Measurements from ENCODE around the gene MRPL18. TPM values are rescaled to one million over a fixed set of nuclear protein-coding genes. Genes with fewer than 3 reads are reported as not detected.

The MRPL18 gene
- total and polyA plus RNA-seq, 9 donors: 66.7 to 80.2 (median 74.6) TPM

DNA sequence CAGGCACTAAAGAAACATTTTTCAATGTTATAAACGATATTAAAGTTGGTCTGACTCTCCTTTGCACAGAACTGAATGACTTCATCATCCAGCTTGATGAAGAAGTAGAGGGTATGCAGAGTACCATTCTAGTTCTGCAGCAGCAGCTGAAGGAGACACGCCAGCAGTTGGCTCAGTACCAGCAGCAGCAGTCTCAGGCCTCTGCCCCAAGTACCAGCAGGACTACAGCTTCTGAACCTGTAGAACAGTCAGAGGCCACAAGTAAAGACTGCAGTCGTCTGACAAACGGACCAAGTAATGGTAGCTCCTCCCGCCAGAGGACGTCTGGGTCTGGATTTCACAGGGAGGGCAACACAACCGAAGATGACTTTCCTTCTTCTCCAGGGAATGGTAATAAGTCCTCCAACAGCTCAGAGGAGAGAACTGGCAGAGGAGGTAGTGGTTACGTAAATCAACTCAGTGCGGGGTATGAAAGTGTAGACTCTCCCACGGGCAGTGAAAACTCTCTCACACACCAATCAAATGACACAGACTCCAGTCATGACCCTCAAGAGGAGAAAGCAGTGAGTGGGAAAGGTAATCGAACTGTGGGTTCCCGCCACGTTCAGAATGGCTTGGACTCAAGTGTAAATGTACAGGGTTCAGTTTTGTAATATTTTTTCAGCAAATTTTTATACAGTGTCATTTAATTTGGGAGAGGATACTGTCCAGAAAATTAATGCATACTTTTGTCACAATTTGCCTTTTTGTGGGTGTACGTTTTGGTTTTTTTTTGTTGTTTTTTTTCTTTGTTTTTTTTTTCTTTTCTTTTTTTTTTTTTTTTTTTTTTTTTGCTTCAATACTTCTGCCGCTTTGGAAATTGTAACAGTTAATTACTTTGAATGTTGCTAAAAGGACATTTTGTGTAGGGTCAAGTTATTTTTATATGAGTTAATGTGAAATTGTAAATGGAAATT, 35.0 kb upstream of the MRPL18 start:
- Histone ChIP-seq H3K4me3 (ENCODE audit: low read length) (no peak overlapping the region), H3K36me3 (ENCODE audit: control insufficient read depth, insufficient read depth, low read length) (peaks cover 33% of the 10 kb centered on the region), H3K27ac (ENCODE audit: low read length) (no peak overlapping the region), H3K9me3 (replicated peaks; ENCODE audit: control insufficient read depth, low read depth, low read length) (no peaks in the 10 kb centered on the region), H3K4me1 (ENCODE audit: control insufficient read depth, insufficient read depth, low read length) (no peaks in the 10 kb centered on the region), H3K27me3 (ENCODE audit: control insufficient read depth, insufficient read depth, low read length) (no peaks in the 10 kb centered on the region)
- WGBS (ENCODE audit: insufficient coverage): 59% methylated on average over 5 of the region's 15 CpGs
- DNase-seq: peak; percentile 21

DNA sequence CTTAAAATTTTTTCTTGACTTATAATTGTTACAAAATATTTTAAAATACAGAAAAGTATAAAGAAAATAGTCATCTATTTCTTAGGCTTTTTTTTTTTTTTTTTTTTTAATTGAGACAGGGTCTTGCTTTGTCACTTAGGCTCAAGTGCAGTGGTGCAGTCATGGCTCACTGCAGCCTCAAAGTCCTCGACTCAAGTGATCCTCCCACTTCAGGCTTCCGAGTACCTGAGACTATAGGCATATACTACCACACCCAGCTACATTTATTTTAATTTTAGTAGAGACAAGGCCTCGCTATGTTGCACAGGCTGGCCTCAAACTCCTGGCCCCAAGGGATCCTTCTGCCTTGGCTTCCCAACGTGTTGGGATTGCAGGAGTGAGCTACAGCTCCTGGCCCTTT, 33.8 kb upstream of the MRPL18 start:
- Histone ChIP-seq H3K36me3 (ENCODE audit: control insufficient read depth, insufficient read depth, low read length) (peaks cover 32% of the 10 kb centered on the region), H3K9me3 (replicated peaks; ENCODE audit: control insufficient read depth, low read depth, low read length) (no peaks in the 10 kb centered on the region), H3K4me3 (ENCODE audit: low read length) (no peak overlapping the region), H3K27me3 (ENCODE audit: control insufficient read depth, insufficient read depth, low read length) (no peaks in the 10 kb centered on the region), H3K27ac (ENCODE audit: low read length) (no peak overlapping the region), H3K4me1 (ENCODE audit: control insufficient read depth, insufficient read depth, low read length) (peaks cover 4% of the 10 kb centered on the region)
- WGBS (ENCODE audit: insufficient coverage): 76% methylated on average over 2 of the region's 4 CpGs
- no peak for DNase-seq

DNA sequence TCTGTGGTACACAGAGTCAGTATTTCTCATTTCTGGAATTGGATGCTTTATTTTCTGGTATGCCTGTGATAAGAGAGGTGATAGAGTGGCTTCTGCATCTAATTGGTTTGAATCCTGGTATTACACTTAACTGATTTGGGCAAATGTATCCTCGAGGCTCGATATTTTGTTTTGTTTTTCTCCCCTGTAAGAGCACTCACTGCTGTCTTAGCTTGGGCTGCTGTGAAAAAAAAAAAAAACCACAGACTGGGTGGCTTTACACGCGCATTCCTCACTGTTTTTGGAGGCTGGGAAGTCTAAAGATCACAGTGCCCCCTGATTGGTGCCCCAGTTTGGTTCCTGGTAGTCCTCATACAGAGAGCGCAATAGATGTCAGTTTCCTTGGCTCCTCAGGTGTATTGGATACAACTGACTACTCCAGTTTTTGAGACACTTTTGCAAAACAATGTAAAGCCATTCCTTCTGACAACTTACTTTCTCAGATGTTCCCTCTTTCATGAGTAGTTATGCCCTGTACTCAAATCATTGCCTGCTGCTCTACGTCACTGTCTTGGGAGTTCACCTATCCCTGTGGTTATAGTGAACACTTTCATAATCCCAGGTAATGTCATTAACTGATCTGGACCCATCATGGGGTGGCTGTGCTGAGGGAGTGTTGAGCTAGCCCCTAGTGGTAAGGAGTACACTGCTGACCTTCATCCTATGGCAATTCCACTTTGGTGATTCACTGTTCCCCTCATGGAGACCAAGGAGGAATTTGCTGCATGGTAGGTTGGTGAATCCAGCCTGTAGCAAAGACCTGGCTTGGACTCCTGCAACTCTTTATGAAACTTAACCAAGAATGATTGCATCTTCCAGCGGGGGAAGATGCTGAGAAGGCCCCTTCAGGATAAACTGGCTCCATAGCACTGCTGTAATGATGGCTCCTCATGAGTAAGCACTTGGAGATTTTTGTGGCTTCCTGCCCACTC, 32.0 kb upstream of the MRPL18 start:
- H3K4me3 ChIP-seq (ENCODE audit: low read length): no peak overlapping the region
- H3K4me1 ChIP-seq (ENCODE audit: control insufficient read depth, insufficient read depth, low read length): peaks cover 10% of the 10 kb centered on the region
- H3K27ac ChIP-seq (ENCODE audit: low read length): no peak overlapping the region
- H3K27me3 ChIP-seq (ENCODE audit: control insufficient read depth, insufficient read depth, low read length): no peaks in the 10 kb centered on the region
- WGBS (ENCODE audit: insufficient coverage): 100% methylated on average over 4 of the region's 7 CpGs
- DNase-seq: no peak
- H3K36me3 ChIP-seq (ENCODE audit: control insufficient read depth, insufficient read depth, low read length): peaks cover 28% of the 10 kb centered on the region
- H3K9me3 ChIP-seq (replicated peaks; ENCODE audit: control insufficient read depth, low read depth, low read length): no peaks in the 10 kb centered on the region

DNA sequence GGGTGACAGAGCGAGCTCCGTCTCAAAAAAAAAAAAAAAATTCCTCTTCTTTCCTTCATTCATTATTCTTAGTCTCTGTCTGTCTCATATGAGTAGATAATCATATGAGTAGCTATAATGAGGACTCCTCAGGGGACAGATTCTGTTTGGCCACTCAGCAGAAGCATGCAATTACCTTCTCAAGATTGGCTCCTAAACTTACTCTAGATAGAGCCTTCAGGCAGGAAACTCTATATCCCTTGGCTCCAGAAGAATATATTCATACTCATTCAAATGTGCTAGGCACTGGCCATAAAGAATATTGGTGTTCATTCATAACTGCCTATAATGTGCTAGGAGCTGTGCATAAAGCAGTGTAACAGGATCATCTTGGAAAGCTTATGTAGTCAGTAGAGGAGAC, 30.6 kb upstream of the MRPL18 start:
- WGBS (ENCODE audit: insufficient coverage): no CpG with 5 or more reads among the region's 2 CpGs
- no peaks in the 10 kb centered on the region for H3K27me3 ChIP-seq (ENCODE audit: control insufficient read depth, insufficient read depth, low read length)

DNA sequence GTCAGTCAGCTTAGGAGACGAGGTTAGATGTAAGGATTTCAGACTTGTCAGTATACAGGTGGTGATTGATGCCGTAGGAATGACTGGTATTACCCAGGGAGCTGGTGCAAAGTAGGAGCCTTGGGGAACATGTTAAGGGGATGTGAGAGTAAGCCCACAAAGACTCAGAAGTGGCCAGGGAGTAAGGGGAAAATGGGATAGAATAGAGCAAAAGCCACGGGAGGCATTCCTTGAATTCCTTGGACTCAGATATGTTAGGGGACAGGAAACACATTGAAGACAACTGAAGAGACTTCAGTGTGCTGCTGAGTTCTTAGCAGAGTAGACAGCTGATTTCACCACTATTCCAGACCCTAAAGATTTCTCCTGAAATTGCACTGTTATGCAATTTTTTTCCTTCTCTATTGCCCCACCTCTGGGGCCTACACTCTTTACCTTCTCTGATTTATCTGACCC, 29.6 kb upstream of the MRPL18 start:
- Histone ChIP-seq H3K4me3 (ENCODE audit: low read length) (no peak overlapping the region), H3K27me3 (ENCODE audit: control insufficient read depth, insufficient read depth, low read length) (no peaks in the 10 kb centered on the region), H3K4me1 (ENCODE audit: control insufficient read depth, insufficient read depth, low read length) (peaks cover 10% of the 10 kb centered on the region), H3K36me3 (ENCODE audit: control insufficient read depth, insufficient read depth, low read length) (peaks cover 33% of the 10 kb centered on the region), H3K27ac (ENCODE audit: low read length) (no peak overlapping the region), H3K9me3 (replicated peaks; ENCODE audit: control insufficient read depth, low read depth, low read length) (no peaks in the 10 kb centered on the region)
- no peak for DNase-seq
- WGBS (ENCODE audit: insufficient coverage): 41% methylated on average over 3 of the region's 3 CpGs

More for the DNA sequence above, 30.6 kb upstream of the MRPL18 start:
- H3K27ac ChIP-seq (ENCODE audit: low read length): no peak overlapping the region
- peaks cover 32% of the 10 kb centered on the region for H3K36me3 ChIP-seq (ENCODE audit: control insufficient read depth, insufficient read depth, low read length)
- peaks cover 10% of the 10 kb centered on the region for H3K4me1 ChIP-seq (ENCODE audit: control insufficient read depth, insufficient read depth, low read length)
- DNase-seq: no peak
- H3K9me3 ChIP-seq (replicated peaks; ENCODE audit: control insufficient read depth, low read depth, low read length): no peaks in the 10 kb centered on the region
- no peak overlapping the region for H3K4me3 ChIP-seq (ENCODE audit: low read length)

DNA sequence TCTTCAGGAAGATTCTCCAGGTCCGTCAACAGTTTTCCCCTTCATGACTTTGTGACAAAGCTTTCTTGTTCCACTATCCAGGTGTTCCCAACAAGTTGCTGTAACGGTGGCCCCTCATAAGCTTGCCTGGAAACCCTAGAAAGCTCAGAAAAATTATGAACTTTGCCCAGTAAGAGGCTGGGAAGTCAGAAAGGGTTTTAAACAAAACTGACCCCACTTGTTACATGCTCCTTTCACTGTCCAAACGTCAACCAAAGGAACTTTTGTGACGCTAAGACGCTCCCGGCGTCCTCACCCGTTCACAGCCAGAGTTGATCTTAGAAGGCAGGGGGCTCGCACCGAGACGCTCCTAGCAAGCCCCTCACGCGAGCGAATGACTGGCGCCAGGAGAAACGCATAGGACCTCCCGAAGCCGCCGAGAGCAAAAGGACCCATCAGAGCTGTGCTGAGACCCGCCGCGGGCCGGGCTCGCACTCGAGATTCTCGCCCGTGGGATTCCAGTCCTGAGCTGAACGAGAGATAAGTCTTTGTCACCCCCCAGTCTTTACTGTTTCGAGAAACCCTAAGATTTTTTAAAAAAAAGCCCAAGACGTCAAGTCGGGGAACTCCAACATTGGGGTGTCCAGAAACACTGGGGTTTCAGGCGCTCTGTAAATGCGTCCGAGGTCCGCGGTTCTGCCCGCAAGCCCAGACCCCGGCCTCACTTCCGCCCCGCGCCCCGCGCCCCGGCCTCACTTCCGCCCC, 29.0 kb upstream of the MRPL18 start:
- peaks cover 33% of the 10 kb centered on the region for H3K36me3 ChIP-seq (ENCODE audit: control insufficient read depth, insufficient read depth, low read length)
- H3K4me3 ChIP-seq (ENCODE audit: low read length): peak overlapping the region; percentile 99
- peaks cover 10% of the 10 kb centered on the region for H3K4me1 ChIP-seq (ENCODE audit: control insufficient read depth, insufficient read depth, low read length)
- 19% methylated on average over 45 of the region's 45 CpGs for WGBS (ENCODE audit: insufficient coverage)
- no peaks in the 10 kb centered on the region for H3K9me3 ChIP-seq (replicated peaks; ENCODE audit: control insufficient read depth, low read depth, low read length)
- H3K27ac ChIP-seq (ENCODE audit: low read length): peak overlapping the region; percentile 100
- no peaks in the 10 kb centered on the region for H3K27me3 ChIP-seq (ENCODE audit: control insufficient read depth, insufficient read depth, low read length)
- no peak for DNase-seq

DNA sequence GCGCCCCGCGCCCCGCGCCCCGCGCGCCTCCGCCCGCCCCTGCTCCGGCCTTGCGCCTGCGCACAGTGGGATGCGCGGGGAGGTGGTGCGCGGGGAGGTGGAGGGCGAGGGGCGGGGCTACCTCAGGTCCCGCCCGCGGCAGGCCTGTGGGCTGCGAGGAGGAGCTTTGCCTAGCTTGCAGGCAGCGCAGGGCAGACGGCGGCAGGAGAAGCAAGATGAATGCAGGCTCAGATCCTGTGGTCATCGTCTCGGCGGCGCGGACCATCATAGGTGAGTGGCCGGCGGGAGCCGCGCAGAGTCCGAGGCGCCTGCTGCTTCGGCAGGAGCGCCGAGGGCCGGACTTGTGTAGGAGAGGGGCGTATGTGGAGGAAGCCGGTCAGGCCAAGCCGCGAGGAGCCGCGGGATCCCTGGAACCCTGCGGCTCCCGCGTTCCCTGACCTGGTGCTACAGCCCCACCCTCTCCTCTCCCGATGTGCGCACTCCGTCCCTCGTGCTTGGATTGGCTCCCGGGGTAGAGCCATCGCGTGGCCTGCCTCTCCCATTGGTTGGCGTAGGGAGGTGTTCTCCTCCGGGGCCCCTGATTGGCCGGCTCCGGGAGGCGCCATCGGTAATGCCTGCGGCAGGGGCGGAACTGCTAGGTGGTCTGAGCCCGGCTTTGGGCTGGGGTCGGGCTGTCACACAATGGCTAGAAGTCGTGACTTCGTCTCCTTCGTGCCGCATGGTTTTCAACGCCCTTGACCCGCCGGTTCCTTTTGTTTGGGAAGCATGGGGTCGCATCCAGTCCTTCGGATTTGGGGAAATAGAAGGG, 28.2 kb upstream of the MRPL18 start, which contains the start of gene ACAT2:
ACAT2 (plus strand) TSS at position 173 of the 808 bp plus-strand sequence; CDS start at position 216, 43 bp downstream.
- no peaks in the 10 kb centered on the region for H3K27me3 ChIP-seq (ENCODE audit: control insufficient read depth, insufficient read depth, low read length)
- H3K4me3 ChIP-seq (ENCODE audit: low read length): peak within 1 kb of the TSS; percentile 99
- H3K4me1 ChIP-seq (ENCODE audit: control insufficient read depth, insufficient read depth, low read length): peaks cover 10% of the 10 kb centered on the region
- under 1% methylated on average over 55 of the region's 76 CpGs for WGBS (ENCODE audit: insufficient coverage)
- DNase-seq: peak; percentile 99
- H3K36me3 ChIP-seq (ENCODE audit: control insufficient read depth, insufficient read depth, low read length): peaks cover 36% of the 10 kb centered on the region
- H3K27ac ChIP-seq (ENCODE audit: low read length): peak within 1 kb of the TSS; percentile 100
- H3K9me3 ChIP-seq (replicated peaks; ENCODE audit: control insufficient read depth, low read depth, low read length): no peaks in the 10 kb centered on the region

DNA sequence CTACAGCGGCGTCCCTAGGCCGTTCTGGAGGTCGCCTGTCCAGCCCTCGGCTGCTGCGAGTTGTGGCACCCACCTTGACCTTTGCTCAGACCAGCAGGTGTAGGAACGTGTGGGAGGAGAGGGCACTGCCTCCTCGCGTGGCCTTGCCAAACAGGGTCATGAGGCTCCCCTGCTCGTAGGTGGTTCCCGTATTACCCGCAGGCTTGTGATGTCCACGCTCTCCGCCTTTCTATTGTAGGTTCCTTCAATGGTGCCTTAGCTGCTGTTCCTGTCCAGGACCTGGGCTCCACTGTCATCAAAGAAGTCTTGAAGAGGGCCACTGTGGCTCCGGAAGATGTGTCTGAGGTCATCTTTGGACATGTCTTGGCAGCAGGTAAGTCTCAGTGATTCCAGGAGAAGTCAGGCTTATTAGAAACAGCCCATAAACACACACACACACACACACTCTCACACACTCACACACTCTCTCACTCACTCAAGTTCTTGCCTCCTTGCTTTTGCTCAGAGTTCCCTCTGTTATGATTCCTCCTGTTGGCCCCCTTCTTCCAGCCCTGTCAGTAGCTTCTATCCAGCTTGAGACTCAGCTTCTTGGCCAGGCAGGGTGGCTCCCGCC, 27.5 kb upstream of the MRPL18 start:
- WGBS (ENCODE audit: insufficient coverage): 13% methylated on average over 13 of the region's 16 CpGs
- peaks cover 10% of the 10 kb centered on the region for H3K4me1 ChIP-seq (ENCODE audit: control insufficient read depth, insufficient read depth, low read length)
- peak overlapping the region; percentile 84 for H3K27ac ChIP-seq (ENCODE audit: low read length)
- no peaks in the 10 kb centered on the region for H3K9me3 ChIP-seq (replicated peaks; ENCODE audit: control insufficient read depth, low read depth, low read length)
- peak overlapping the region; percentile 99 for H3K4me3 ChIP-seq (ENCODE audit: low read length)
- H3K27me3 ChIP-seq (ENCODE audit: control insufficient read depth, insufficient read depth, low read length): no peaks in the 10 kb centered on the region
- peaks cover 41% of the 10 kb centered on the region for H3K36me3 ChIP-seq (ENCODE audit: control insufficient read depth, insufficient read depth, low read length)
- peak; percentile 16 for DNase-seq

DNA sequence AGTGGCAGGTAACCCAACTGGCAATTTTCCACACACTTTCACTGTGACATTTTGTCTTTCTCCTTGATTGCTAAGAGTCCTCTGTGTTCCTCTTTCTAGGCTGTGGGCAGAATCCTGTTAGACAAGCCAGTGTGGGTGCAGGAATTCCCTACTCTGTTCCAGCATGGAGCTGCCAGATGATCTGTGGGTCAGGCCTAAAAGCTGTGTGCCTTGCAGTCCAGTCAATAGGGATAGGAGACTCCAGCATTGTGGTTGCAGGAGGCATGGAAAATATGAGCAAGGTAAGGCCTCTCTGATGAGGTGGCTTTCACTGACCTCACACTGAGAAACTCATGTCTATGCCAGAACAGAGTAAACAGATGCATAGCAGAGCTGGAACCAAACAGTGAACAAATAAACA, 23.4 kb upstream of the MRPL18 start:
- DNase-seq: no peak
- peaks cover 6% of the 10 kb centered on the region for H3K4me1 ChIP-seq (ENCODE audit: control insufficient read depth, insufficient read depth, low read length)
- H3K9me3 ChIP-seq (replicated peaks; ENCODE audit: control insufficient read depth, low read depth, low read length): no peaks in the 10 kb centered on the region
- H3K4me3 ChIP-seq (ENCODE audit: low read length): no peak overlapping the region
- H3K27ac ChIP-seq (ENCODE audit: low read length): no peak overlapping the region
- H3K36me3 ChIP-seq (ENCODE audit: control insufficient read depth, insufficient read depth, low read length): peaks cover 57% of the 10 kb centered on the region
- H3K27me3 ChIP-seq (ENCODE audit: control insufficient read depth, insufficient read depth, low read length): no peaks in the 10 kb centered on the region
